Transverse colon (tissue), 4 donors: ENCODE measurements around the gene PDE2A.

Experiments
- CTCF ChIP-seq, 5 experiments: fragments of 200-600 bp in 3 of 5; fragments of 450-650 bp in 2 of 5; sonication (generic) in 3 of 5; IDR thresholded peaks; 1 replicate in 2 of 5; 2 replicates in 3 of 5; pipeline ENCODE4 v1.5.1; 2016 to 2017; ENCODE audit warnings: antibody characterized with exemption in 5 of 5, inconsistent platforms in 3 of 5, mild to moderate bottlenecking in 2 of 5, moderate library complexity in 1 of 5
- EP300 ChIP-seq: sonication (generic); formaldehyde crosslinking; IDR thresholded peaks from one replicate; pipeline ENCODE4 v1.6.1; 2017; ENCODE audit warnings: antibody characterized with exemption, low read depth
- POLR2A ChIP-seq: fragments of 450-650 bp; IDR thresholded peaks from one replicate; pipeline ENCODE4 v1.6.1; 2016; ENCODE audit warnings: antibody characterized with exemption, mild to moderate bottlenecking, moderate library complexity
- POLR2AphosphoS5 ChIP-seq, 3 donors: sonication (generic); formaldehyde crosslinking; IDR thresholded peaks; one replicate each; pipeline ENCODE4 v1.6.1; 2016; ENCODE audit warnings: antibody characterized with exemption in 3 of 3

- no peak for TF ChIP-seq CTCF (IDR thresholded peaks at IDR 0.05)
- TF ChIP-seq POLR2A, result no peak
- no peak for TF ChIP-seq POLR2AphosphoS5 (IDR thresholded peaks at IDR 0.05)
- TF ChIP-seq EP300, result no peak
Measured at GRCh38 chr11:72605973-72606747, 68.1 kb downstream of the PDE2A start.
